Lung (tissue), 12 donors: ENCODE results near the gene DAB1. TPM values are rescaled to one million over a fixed set of nuclear protein-coding genes. Genes with fewer than 3 reads are reported as not detected.

Source experiments
- ATAC-seq: fragments of 200-7000 bp; cut with Tn5 transposase; one replicate; pipeline ENCODE4 v1.9.1; 2020; ENCODE audit warnings: moderate number of reproducible peaks; ENCODE audit not compliant: insufficient read depth, low FRiP score
- DNase-seq, 3 donors: peaks; one replicate each; pipeline ENCODE4 v3.0.0-alpha.2; 2013 to 2017
- H3K27ac ChIP-seq, 2 donors: one replicate each; pipeline ENCODE4 v1.5.1; 2013; ENCODE audit warnings: mild to moderate bottlenecking in 2 of 2, moderate library complexity in 2 of 2, control low read depth in 1 of 2, inconsistent platforms in 1 of 2, low read depth in 1 of 2, low read length in 1 of 2
- H3K27me3 ChIP-seq, 3 donors: one replicate each; pipeline ENCODE4 v1.5.1; 2013; ENCODE audit warnings: low read length in 2 of 3; ENCODE audit not compliant: control insufficient read depth in 3 of 3, insufficient read depth in 3 of 3
- H3K36me3 ChIP-seq, 4 donors: one replicate each; pipeline ENCODE4 v1.5.1; 2013; ENCODE audit warnings: low read length in 4 of 4, mild to moderate bottlenecking in 1 of 4, moderate library complexity in 1 of 4; ENCODE audit not compliant: control insufficient read depth in 4 of 4, insufficient read depth in 4 of 4
- H3K4me1 ChIP-seq, 5 donors: one replicate each; pipeline ENCODE4 v1.5.1; 2013; ENCODE audit warnings: low read length in 5 of 5, mild to moderate bottlenecking in 2 of 5, moderate library complexity in 1 of 5; ENCODE audit not compliant: control insufficient read depth in 5 of 5, insufficient read depth in 5 of 5
- H3K4me3 ChIP-seq: one replicate; pipeline ENCODE4 v1.5.1; 2013; ENCODE audit warnings: mild to moderate bottlenecking, control low read depth, moderate library complexity
- H3K9ac ChIP-seq, 2 donors: one replicate each; pipeline ENCODE4 v1.5.1; 2013; ENCODE audit warnings: low read length in 2 of 2, control low read depth in 1 of 2; ENCODE audit not compliant: insufficient read depth in 1 of 2
- H3K9me3 ChIP-seq, 4 donors: one replicate each; pipeline ENCODE4 v1.5.1; 2013; ENCODE audit warnings: low read length in 3 of 4, mild to moderate bottlenecking in 1 of 4, moderate library complexity in 1 of 4; ENCODE audit not compliant: control insufficient read depth in 4 of 4, insufficient read depth in 3 of 4
- CTCF ChIP-seq: IDR thresholded peaks from 2 replicates; pipeline ENCODE4 v1.5.1; 2012; ENCODE audit warnings: mild to moderate bottlenecking; ENCODE audit errors: control extremely low read depth, extremely low read depth
- WGBS, 2 donors: extraction: QIAGEN DNeasy Blood & Tissue Kit; methylation state at CpG; one replicate each; pipeline ENCODE4 v1.1.7; 2013; 5-methylcytosine and 5-hydroxymethylcytosine counted together
- polyA plus RNA-seq, 2 donors: library from polyadenylated mRNA; stranded (reverse); fragments of 200-250 nt; gene quantifications; one replicate each; pipeline ENCODE4 v1.2.1, GENCODE V29; 2013
- total RNA-seq, 2 donors: library from RNA; depleted of rRNA in 1 of 2; stranded (reverse); fragments of >200 nt in 1 of 2; gene quantifications; one replicate each; pipeline ENCODE4 v1.2.1, GENCODE V29; 2014 to 2021
- donor health status: control.
- donor health status: control.
- donor health status: Bipolar disorder and iron deficiency.
- donor health status: healthy.
- donor health status: DM: yes; HTN: yes; CAD: no.

DAB1 gene
- total and polyA plus RNA-seq, 4 donors = 0.06 to 0.77 (median 0.10) TPM

- Histone ChIP-seq H3K36me3 (no peaks in the 10 kb centered on the region), H3K9me3 (peaks cover 0 to 3% (median 0%) of the 10 kb centered on the region in 4 donors), H3K4me1 (no peaks in the 10 kb centered on the region), H3K4me3 (no peak overlapping the region), H3K9ac (no peak overlapping the region), H3K27me3 (no peaks in the 10 kb centered on the region), H3K27ac (no peak overlapping the region)
- TF ChIP-seq CTCF = no peak
- 92 to 97% methylated on average over 2 of the region's 2 CpGs for WGBS, 2 donors
- ATAC-seq (no peak), DNase-seq (no peak)
These were observed 454.9 kb downstream of the DAB1 start for GRCh38 chr1:56968878-56969495.

DNA sequence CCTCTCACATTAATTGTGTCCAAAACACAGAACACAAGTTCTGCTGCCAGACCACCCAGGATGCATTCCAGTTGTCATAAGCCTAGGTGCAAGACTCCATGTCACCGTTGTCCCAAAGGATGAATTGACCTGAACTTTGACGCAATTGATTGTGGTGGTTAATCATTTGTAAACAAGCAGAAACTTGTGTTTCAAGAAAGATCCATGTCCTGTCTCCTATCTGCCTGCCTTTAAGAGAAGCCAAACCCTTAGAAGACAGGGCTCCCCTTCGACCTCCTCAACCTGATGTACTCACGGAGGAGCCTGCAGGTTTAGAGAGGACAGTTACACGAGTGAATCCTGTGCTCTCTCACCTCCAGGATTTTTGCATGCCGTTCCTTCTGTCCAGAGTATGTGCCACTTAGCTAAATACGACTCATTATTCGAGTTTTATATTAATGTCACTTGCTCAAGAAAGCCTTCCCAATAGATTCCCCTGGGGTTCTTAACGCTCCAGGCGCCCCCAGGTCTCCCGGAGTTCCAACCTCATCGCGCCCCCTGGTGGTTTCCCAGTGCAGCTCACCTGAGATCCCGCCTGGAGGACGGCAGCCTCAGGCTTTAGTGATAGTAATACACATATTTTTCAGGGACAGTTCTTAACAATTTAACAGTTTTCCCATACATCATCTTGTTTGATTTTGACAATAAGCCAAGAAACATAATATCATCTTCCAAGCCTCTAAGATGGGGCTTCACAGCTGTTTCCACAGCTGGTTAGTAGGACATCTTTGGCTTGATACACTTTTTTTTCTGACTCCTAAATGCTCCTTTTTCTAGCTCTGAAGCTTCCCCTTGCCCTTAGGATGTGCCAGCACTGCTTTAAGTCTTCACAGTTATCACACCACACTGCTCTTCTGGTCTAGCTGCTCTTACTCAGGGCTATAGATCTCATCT is 455.7 kb downstream of the DAB1 start:
- Histone ChIP-seq H3K9me3 (peaks cover 0 to 3% (median 0%) of the 10 kb centered on the region in 4 donors), H3K36me3 (no peaks in the 10 kb centered on the region), H3K4me3 (no peak overlapping the region), H3K27me3 (no peaks in the 10 kb centered on the region), H3K9ac (no peak overlapping the region), H3K27ac (no peak overlapping the region), H3K4me1 (no peaks in the 10 kb centered on the region)
- no peak for DNase-seq
- ATAC-seq = no peak
- TF ChIP-seq CTCF = no peak
- WGBS, 2 donors = 41 to 42% methylated on average over 15 of the region's 15 CpGs

DNA sequence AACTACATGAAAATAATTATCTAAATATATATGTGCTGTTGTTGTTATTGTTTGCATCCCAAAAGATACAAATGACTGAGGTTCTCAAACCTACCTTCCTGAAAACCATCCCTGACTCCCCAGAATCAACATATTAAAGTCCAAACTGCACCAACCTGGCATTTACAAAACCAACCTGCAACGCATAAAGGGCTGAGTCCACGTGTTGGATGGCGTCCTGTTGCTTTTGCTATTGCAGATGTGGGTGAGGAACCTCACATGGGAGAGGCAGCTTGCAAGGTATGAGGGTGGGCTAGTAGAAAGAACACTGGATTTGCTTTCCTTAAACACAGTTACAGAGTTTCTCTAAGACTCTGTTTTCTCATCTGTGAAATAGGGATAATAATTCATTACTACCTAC is 456.5 kb downstream of the DAB1 start:
- no peak overlapping the region for H3K27ac ChIP-seq
- 67 to 71% methylated on average over 3 of the region's 3 CpGs for WGBS, 2 donors
- TF ChIP-seq CTCF = no peak
- no peak overlapping the region for H3K4me3 ChIP-seq
- H3K4me1 ChIP-seq = no peaks in the 10 kb centered on the region
- no peaks in the 10 kb centered on the region for H3K27me3 ChIP-seq
- no peak for DNase-seq
- ATAC-seq = no peak
- H3K36me3 ChIP-seq = no peaks in the 10 kb centered on the region
- H3K9ac ChIP-seq = no peak overlapping the region
- peaks cover 0 to 1% (median 0%) of the 10 kb centered on the region in 4 donors for H3K9me3 ChIP-seq
